Right kidney (tissue), 1 donor: ENCODE data around the gene ASCC1.
"Not testable (repeated sequence)": the region's sequence is repeated elsewhere in the genome, so short reads cannot be mapped to it uniquely, and the experiment has no call there.

Experiments
- DNase-seq: peaks from one replicate; pipeline ENCODE4 v3.0.0-alpha.2; 2016

Gene ASCC1

GRCh38 chr10:72170263-72170662 is 45.8 kb downstream of the ASCC1 start:
- no peak for DNase-seq

- no peak for DNase-seq
Measured at GRCh38 chr10:72167118-72167517, 49.0 kb downstream of the ASCC1 start.

GRCh38 chr10:72164617-72165016 is 51.5 kb downstream of the ASCC1 start:
- no peak for DNase-seq

- DNase-seq, result no peak
Measured at GRCh38 chr10:72162978-72163377, 53.1 kb downstream of the ASCC1 start.

GRCh38 chr10:72158176-72158575 is 57.9 kb downstream of the ASCC1 start:
- DNase-seq, result no peak

- DNase-seq, result no peak
Measured at GRCh38 chr10:72156223-72156622, 59.9 kb downstream of the ASCC1 start.

GRCh38 chr10:72152286-72152685 is 63.8 kb downstream of the ASCC1 start:
- DNase-seq, result no peak

GRCh38 chr10:72150746-72151478 is 65.2 kb downstream of the ASCC1 start:
- not testable (repeated sequence) for DNase-seq

- not testable (repeated sequence) for DNase-seq
Measured at GRCh38 chr10:72147324-72147584, 68.8 kb downstream of the ASCC1 start.

GRCh38 chr10:72146559-72147323 is 69.3 kb downstream of the ASCC1 start:
- DNase-seq, result no peak

GRCh38 chr10:72146071-72146470 is 70.0 kb downstream of the ASCC1 start:
- DNase-seq, result peak; percentile 12

GRCh38 chr10:72145657-72146056 is 70.4 kb downstream of the ASCC1 start:
- no peak for DNase-seq

- no peak for DNase-seq
Measured at GRCh38 chr10:72140850-72141249, 75.2 kb downstream of the ASCC1 start.

- no peak for DNase-seq
Measured at GRCh38 chr10:72140174-72140573, 75.9 kb downstream of the ASCC1 start.

GRCh38 chr10:72137583-72137982 is 78.5 kb downstream of the ASCC1 start:
- DNase-seq, result no peak

GRCh38 chr10:72136225-72136624 is 79.9 kb downstream of the ASCC1 start:
- DNase-seq, result not testable (repeated sequence)

- no peak for DNase-seq
Measured at GRCh38 chr10:72134785-72135767, 81.0 kb downstream of the ASCC1 start.

GRCh38 chr10:72133517-72133916 is 82.6 kb downstream of the ASCC1 start:
- DNase-seq, result no peak

GRCh38 chr10:72132854-72133253 is 83.2 kb downstream of the ASCC1 start:
- no peak for DNase-seq

GRCh38 chr10:72127571-72127970 is 88.5 kb downstream of the ASCC1 start:
- no peak for DNase-seq

- DNase-seq, result no peak
Measured at GRCh38 chr10:72126872-72127232, 89.2 kb downstream of the ASCC1 start.

- no peak for DNase-seq
Measured at GRCh38 chr10:72126184-72126871, 89.7 kb downstream of the ASCC1 start.
